HFFc6 (cell line): ENCODE measurements around the gene TMEM74B. TPM values are rescaled to one million over a fixed set of nuclear protein-coding genes. Genes with fewer than 3 reads are reported as not detected.
"Not testable (repeated sequence)": the region's sequence is repeated elsewhere in the genome, so short reads cannot be mapped to it uniquely, and the experiment has no call there.

Experiments used
- DNase-seq: peaks from one replicate; pipeline ENCODE4 v3.0.0-alpha.2; 2018
- H3K27ac Mint-ChIP-seq: 2 replicates; pipeline ENCODE4 v1.8.0; 2020; ENCODE audit warnings: mild to moderate bottlenecking, mixed read lengths
- H3K27me3 Mint-ChIP-seq: 2 replicates; pipeline ENCODE4 v1.8.0; 2021; ENCODE audit warnings: mild to moderate bottlenecking, moderate library complexity, mixed read lengths; ENCODE audit not compliant: insufficient read depth
- H3K36me3 Mint-ChIP-seq: 2 replicates; pipeline ENCODE4 v1.8.0; 2021; ENCODE audit warnings: low read depth, mixed read lengths
- H3K4me1 Mint-ChIP-seq: 2 replicates; pipeline ENCODE4 v1.8.0; 2020; ENCODE audit warnings: low read depth, mixed read lengths
- H3K4me3 Mint-ChIP-seq: 2 replicates; pipeline ENCODE4 v1.8.0; 2020; ENCODE audit warnings: mild to moderate bottlenecking, moderate library complexity, mixed read lengths
- H3K9me3 Mint-ChIP-seq: 2 replicates; pipeline ENCODE4 v1.8.0; 2020; ENCODE audit warnings: mild to moderate bottlenecking, mixed read lengths
- CTCF ChIP-seq: fragments of 200-600 bp; sonication (generic); IDR thresholded peaks from 2 replicates; pipeline ENCODE4 v1.5.0; 2021; ENCODE audit warnings: antibody characterized with exemption, mild to moderate bottlenecking
- total RNA-seq, 6 experiments: library from RNA; stranded (reverse); fragmentation: NEBNext Ultra II Directional; extraction: Animal tissue kit (Norgen Biotek cat#: 25700); gene quantifications; 2 replicates in 1 of 6; 3 replicates in 5 of 6; pipeline ENCODE4 v1.2.3, GENCODE V29; 2021

Gene TMEM74B
- total RNA-seq, 6 experiments from 2014 or later, result not detected

DNA sequence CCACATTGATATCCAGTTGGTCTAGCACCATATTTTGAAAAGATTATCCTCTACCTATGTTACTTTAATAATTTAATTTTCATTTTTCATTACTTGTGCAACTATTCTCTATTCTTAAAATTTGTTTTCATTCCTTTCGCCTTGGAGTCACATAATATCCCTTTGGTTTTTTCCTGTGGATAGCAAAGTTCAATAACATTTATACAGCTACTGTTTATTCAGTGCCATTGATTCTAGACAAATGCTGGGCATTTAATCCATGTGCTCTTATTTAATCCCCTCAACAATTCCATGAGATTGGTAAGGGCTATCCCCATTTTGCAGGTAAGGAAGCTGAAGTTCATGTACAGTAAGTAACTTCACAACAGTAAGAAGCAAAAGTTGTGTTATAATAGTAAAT lies 33.8 kb downstream of the TMEM74B start:
- no peak for TF ChIP-seq CTCF
- Mint-ChIP-seq H3K27me3 (peaks cover 2% of the 10 kb centered on the region; the same call in 1 of the 2 replicates), H3K27ac (no peak overlapping the region), H3K4me3 (no peak overlapping the region), H3K4me1 (no peaks in the 10 kb centered on the region), H3K36me3 (peaks cover 34% of the 10 kb centered on the region), H3K9me3 (no peaks in the 10 kb centered on the region)
- no peak for DNase-seq

DNA sequence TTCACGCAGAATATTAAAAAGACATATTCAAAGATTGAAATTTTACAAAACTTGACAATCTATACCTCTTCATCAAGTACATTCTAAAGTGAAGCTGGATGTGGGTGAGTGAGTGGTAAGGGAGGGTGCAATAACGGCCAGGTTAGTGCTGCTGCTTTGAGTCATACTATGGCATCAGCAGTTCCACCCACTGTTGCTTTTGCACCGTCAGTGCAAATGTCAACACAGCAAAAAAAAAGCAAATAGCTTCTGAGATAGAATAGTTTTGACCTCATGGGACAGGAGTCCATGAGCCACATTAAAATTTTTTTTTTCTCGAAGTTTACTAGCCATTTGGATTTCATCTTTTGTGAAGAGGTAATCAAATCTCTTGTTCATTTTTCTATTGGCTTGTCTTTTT lies 34.6 kb downstream of the TMEM74B start:
- H3K4me1 Mint-ChIP-seq, result no peaks in the 10 kb centered on the region
- H3K27me3 Mint-ChIP-seq, result peaks cover 2% of the 10 kb centered on the region; the same call in 1 of the 2 replicates
- no peak for TF ChIP-seq CTCF
- peaks cover 26% of the 10 kb centered on the region for H3K36me3 Mint-ChIP-seq
- H3K9me3 Mint-ChIP-seq, result no peaks in the 10 kb centered on the region
- no peak for DNase-seq
- no peak overlapping the region for H3K4me3 Mint-ChIP-seq
- H3K27ac Mint-ChIP-seq, result no peak overlapping the region

- not testable (repeated sequence) for DNase-seq, H3K4me3 Mint-ChIP-seq, H3K27ac Mint-ChIP-seq, H3K9me3 Mint-ChIP-seq, H3K4me1 Mint-ChIP-seq, H3K27me3 Mint-ChIP-seq
- H3K36me3 Mint-ChIP-seq, result peaks cover 22% of the 10 kb centered on the region
Observed at GRCh38 chr20:1149812-1150211, 35.0 kb downstream of the TMEM74B start.

- Mint-ChIP-seq H3K9me3 (no peaks in the 10 kb centered on the region), H3K27ac (no peak overlapping the region), H3K4me1 (no peaks in the 10 kb centered on the region), H3K4me3 (no peak overlapping the region), H3K27me3 (peaks cover 2% of the 10 kb centered on the region; the same call in 1 of the 2 replicates), H3K36me3 (peaks cover 5% of the 10 kb centered on the region)
- TF ChIP-seq CTCF, result no peak
- no peak for DNase-seq
Observed at GRCh38 chr20:1146957-1147356, 37.8 kb downstream of the TMEM74B start.

DNA sequence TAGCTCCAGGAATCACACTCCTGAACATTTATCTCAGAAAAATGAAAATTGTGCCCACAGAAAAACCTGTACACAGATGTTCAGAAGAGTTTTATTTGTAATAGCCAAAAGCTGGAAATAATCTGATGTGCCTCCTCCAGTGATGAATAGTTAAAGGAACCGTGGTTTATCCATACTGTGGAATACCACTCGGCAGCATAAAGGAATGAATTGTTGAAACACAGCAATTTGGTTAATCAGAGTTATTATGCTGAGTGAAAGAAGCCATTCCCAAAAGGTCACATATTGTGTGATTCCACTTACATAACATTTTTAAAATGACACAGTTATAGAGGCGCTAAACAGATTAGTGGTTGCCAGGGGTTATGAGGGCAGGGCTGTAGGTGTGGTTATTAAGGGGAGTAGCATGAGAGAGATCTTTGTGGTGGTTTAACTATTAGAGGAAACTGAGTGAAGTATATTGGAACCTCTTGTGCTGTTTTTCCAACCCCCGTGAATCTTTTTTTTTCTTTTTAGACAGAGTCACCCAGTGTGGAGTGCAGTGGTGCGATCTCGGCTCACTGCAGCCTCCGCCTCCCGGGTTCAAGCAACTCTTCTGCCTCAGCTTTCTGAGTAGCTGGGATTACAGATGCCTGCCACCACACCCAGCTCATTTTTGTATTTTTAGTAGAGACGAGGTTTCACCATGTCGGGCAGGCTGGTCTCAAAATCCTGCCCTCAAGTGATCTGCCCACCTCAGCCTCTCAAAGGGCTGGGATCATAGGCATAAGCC lies 40.2 kb downstream of the TMEM74B start:
- H3K9me3 Mint-ChIP-seq, result no peaks in the 10 kb centered on the region
- peaks cover 16% of the 10 kb centered on the region for H3K36me3 Mint-ChIP-seq
- no peak overlapping the region for H3K27ac Mint-ChIP-seq
- no peak overlapping the region for H3K4me3 Mint-ChIP-seq
- no peaks in the 10 kb centered on the region for H3K27me3 Mint-ChIP-seq
- no peaks in the 10 kb centered on the region for H3K4me1 Mint-ChIP-seq
- no peak for TF ChIP-seq CTCF
- no peak for DNase-seq

DNA sequence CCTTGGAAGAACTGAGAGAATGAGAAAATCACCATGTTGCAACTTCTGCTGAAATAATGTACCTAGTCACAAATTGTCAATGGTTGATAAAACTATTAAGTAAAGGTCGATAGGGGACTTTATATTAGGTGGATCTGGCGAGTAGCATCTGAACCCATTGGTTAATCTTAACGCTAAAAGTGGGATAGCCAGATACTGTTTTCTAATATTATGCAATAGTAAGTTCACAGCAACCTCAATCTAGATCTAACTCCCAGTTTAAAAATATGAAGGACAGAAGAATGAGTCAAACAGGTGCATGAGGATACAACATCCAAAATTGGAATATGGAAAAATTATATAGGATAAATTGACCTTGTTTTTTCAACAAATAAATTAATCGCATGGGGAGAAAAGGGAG lies 47.5 kb downstream of the TMEM74B start:
- Mint-ChIP-seq H3K4me1 (no peaks in the 10 kb centered on the region), H3K4me3 (no peak overlapping the region), H3K36me3 (peaks cover 50% of the 10 kb centered on the region), H3K27me3 (no peaks in the 10 kb centered on the region), H3K9me3 (no peaks in the 10 kb centered on the region), H3K27ac (no peak overlapping the region)
- TF ChIP-seq CTCF, result no peak
- no peak for DNase-seq
